ENCODE measurements around the gene IFFO2. TPM values are rescaled to one million over a fixed set of nuclear protein-coding genes. Genes with fewer than 3 reads are reported as not detected.

Gene IFFO2
- total and polyA plus RNA-seq, 2 of the 13 experiments (the other 11 are each of a cell fraction or from before 2014, with no cell fraction given), result 7.3 to 16.7 TPM

DNA sequence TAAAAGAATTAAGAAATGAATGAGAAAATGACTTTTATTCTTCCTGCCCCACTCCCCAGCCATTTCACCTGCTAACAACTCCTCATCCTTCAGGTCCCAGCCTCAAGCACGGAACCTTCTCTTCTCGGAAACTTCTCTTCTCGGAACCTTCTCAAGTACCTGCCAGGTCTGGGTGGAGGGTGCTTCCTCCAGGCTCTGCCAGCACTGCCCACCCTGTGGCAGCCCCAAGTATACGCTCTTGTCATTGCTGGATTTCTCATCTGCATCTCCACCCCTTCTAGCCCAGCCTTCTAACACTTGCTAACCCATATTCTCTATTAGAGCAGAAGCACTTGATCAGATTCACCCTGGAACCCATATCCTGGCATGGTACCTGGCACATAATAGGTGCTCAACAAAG lies 3.9 kb upstream of the IFFO2 start:
- H4K20me1 ChIP-seq (ENCODE audit: insufficient read depth, low read length), result no peaks in the 10 kb centered on the region; the same call in 1 of the 2 replicates
- intact Hi-C loops (cut with micrococcal nuclease; ENCODE audit: unreplicated experiment), result no loop called here
- 74% methylated on average over 4 of the region's 4 CpGs for WGBS (ENCODE audit: low lambda C conversion rate)
- CTCF ChIA-PET (ENCODE audit: low intra/inter-chr PET ratio, low total read pairs), result no interaction called here
- no TSS peak for BruUV-seq (replicated peaks)
- H3K36me3 ChIP-seq (replicated peaks in 1 of 2; ENCODE audit: control insufficient read depth in 1 of 2, insufficient read depth in 2 of 2, low read length in 2 of 2), result no peaks in the 10 kb centered on the region
- TF ChIP-seq ZNF24 (IDR thresholded peaks at IDR 0.05), result 0 out of 2 replicates have a peak, but pooled peaks have one; percentile 50
- no peak for TF ChIP-seq ZNF569 (CRISPR knock-in tag; IDR thresholded peaks at IDR 0.05; ENCODE audit: borderline replicate concordance)
- no peaks in the 10 kb centered on the region for H3K9me3 ChIP-seq (ENCODE audit: low read length)
- no peak for DNase-seq (ENCODE audit: low spot score)
- no peak overlapping the region for H3K4me3 ChIP-seq (replicated peaks in 1 of 3; ENCODE audit: insufficient read depth in 1 of 3, low read depth in 2 of 3, low read length in 3 of 3)
- no peak for FAIRE-seq
- POLR2A ChIA-PET, result no interaction called here
- in situ Hi-C loops (cut with HindIII; ENCODE audit: extremely low pct_ligation_motif_present, low pct_unique_long_range_greater_than_20kb), result no loop called here
- H3K27me3 ChIP-seq (ENCODE audit: control insufficient read depth in 1 of 2, insufficient read depth in 2 of 2, low read length in 2 of 2), result peaks cover 2 to 10% of the 10 kb centered on the region in 2 experiments; a peak in 4 of 5 replicates
- H3K4me1 ChIP-seq (ENCODE audit: insufficient read depth, low read length), result peaks cover 62% of the 10 kb centered on the region
- H3K79me2 ChIP-seq (ENCODE audit: insufficient read depth, low read length), result peaks cover 3% of the 10 kb centered on the region
- ATAC-seq, result no peak
- no peak overlapping the region for H2AFZ ChIP-seq (ENCODE audit: low read length)
- no peak overlapping the region for H3K4me2 ChIP-seq (ENCODE audit: low read depth, low read length)
- no peak overlapping the region for H3K27ac ChIP-seq (ENCODE audit: extremely low read length, insufficient read depth, low read length)
- no peak overlapping the region for H3K9ac ChIP-seq (ENCODE audit: insufficient read depth, low read depth, low read length)

GRCh38 chr1:18959591-18959990 lies 3.1 kb upstream of the IFFO2 start:
- POLR2A ChIA-PET, result no interaction called here
- no peak overlapping the region for H3K27ac ChIP-seq (ENCODE audit: extremely low read length, insufficient read depth, low read length)
- TF ChIP-seq KDM5A (IDR thresholded peaks at IDR 0.05; ENCODE audit: borderline replicate concordance, low read length) (no peak), CEBPB (IDR thresholded peaks at IDR 0.05; ENCODE audit: borderline replicate concordance, low read depth, low read length) (no peak), NR2C2 (CRISPR knock-in tag; IDR thresholded peaks at IDR 0.05; ENCODE audit: borderline replicate concordance) (no peak), TGIF2 (CRISPR knock-in tag; IDR thresholded peaks at IDR 0.05) (no peak), MEIS1 (CRISPR knock-in tag; IDR thresholded peaks at IDR 0.05; ENCODE audit: borderline replicate concordance) (no peak), ZNF672 (CRISPR knock-in tag; IDR thresholded peaks at IDR 0.05) (no peak), SYNCRIP (IDR thresholded peaks at IDR 0.05; ENCODE audit: insufficient read depth, low read depth, low read length) (no peak), MIER3 (CRISPR knock-in tag; IDR thresholded peaks at IDR 0.05; ENCODE audit: borderline replicate concordance) (no peak), MYPOP (CRISPR knock-in tag; IDR thresholded peaks at IDR 0.05) (no peak), EEA1 (CRISPR knock-in tag; IDR thresholded peaks at IDR 0.05; ENCODE audit: borderline replicate concordance) (no peak), MATR3 (CRISPR knock-in tag; IDR thresholded peaks at IDR 0.05) (no peak), PAF1 (CRISPR knock-in tag; IDR thresholded peaks at IDR 0.05) (no peak)
- TF ChIP-seq, protein P1, sequence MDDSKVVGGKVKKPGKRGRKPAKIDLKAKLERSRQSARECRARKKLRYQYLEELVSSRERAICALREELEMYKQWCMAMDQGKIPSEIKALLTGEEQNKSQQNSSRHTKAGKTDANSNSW (CRISPR knock-in tag; IDR thresholded peaks at IDR 0.05; ENCODE audit: borderline replicate concordance), result no peak
- TF ChIP-seq, protein P2, sequence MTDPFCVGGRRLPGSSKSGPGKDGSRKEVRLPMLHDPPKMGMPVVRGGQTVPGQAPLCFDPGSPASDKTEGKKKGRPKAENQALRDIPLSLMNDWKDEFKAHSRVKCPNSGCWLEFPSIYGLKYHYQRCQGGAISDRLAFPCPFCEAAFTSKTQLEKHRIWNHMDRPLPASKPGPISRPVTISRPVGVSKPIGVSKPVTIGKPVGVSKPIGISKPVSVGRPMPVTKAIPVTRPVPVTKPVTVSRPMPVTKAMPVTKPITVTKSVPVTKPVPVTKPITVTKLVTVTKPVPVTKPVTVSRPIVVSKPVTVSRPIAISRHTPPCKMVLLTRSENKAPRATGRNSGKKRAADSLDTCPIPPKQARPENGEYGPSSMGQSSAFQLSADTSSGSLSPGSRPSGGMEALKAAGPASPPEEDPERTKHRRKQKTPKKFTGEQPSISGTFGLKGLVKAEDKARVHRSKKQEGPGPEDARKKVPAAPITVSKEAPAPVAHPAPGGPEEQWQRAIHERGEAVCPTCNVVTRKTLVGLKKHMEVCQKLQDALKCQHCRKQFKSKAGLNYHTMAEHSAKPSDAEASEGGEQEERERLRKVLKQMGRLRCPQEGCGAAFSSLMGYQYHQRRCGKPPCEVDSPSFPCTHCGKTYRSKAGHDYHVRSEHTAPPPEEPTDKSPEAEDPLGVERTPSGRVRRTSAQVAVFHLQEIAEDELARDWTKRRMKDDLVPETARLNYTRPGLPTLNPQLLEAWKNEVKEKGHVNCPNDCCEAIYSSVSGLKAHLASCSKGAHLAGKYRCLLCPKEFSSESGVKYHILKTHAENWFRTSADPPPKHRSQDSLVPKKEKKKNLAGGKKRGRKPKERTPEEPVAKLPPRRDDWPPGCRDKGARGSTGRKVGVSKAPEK (CRISPR knock-in tag; IDR thresholded peaks at IDR 0.05; ENCODE audit: borderline replicate concordance), result no peak

More at GRCh38 chr1:18959591-18959990, 3.1 kb upstream of the IFFO2 start:
- FAIRE-seq (no peak), ATAC-seq (no peak), DNase-seq (ENCODE audit: low spot score) (no peak)
- Histone ChIP-seq H3K9ac (ENCODE audit: insufficient read depth, low read depth, low read length) (no peak overlapping the region), H4K20me1 (ENCODE audit: insufficient read depth, low read length) (peaks cover 8% of the 10 kb centered on the region), H3K4me2 (ENCODE audit: low read depth, low read length) (no peak overlapping the region), H3K4me3 (replicated peaks in 1 of 3; ENCODE audit: insufficient read depth in 1 of 3, low read depth in 2 of 3, low read length in 3 of 3) (no peak overlapping the region), H3K36me3 (replicated peaks in 1 of 2; ENCODE audit: control insufficient read depth in 1 of 2, insufficient read depth in 2 of 2, low read length in 2 of 2) (no peaks in the 10 kb centered on the region), H3K27me3 (ENCODE audit: control insufficient read depth in 1 of 2, insufficient read depth in 2 of 2, low read length in 2 of 2) (peaks cover 2 to 3% of the 10 kb centered on the region in 2 experiments; a peak in 1 of 5 replicates), H3K79me2 (ENCODE audit: insufficient read depth, low read length) (peaks cover 11% of the 10 kb centered on the region), H3K9me3 (ENCODE audit: low read length) (no peaks in the 10 kb centered on the region), H2AFZ (ENCODE audit: low read length) (no peak overlapping the region), H3K4me1 (ENCODE audit: insufficient read depth, low read length) (peaks cover 68% of the 10 kb centered on the region)
- 1% methylated on average over 4 of the region's 4 CpGs for WGBS (ENCODE audit: low lambda C conversion rate)
- BruUV-seq (replicated peaks), result no TSS peak
- in situ Hi-C loops (cut with HindIII; ENCODE audit: extremely low pct_ligation_motif_present, low pct_unique_long_range_greater_than_20kb), result loop anchor here (5.0 kb wide), 1 partner anchor 48 kb away; no protein-coding TSS in a partner anchor
- CTCF ChIA-PET (ENCODE audit: low intra/inter-chr PET ratio, low total read pairs), result no interaction called here
- intact Hi-C loops (cut with micrococcal nuclease; ENCODE audit: unreplicated experiment), result no loop called here
